Parathyroid adenoma (tissue), 2 donors: ENCODE measurements around the gene NSD1.

Source experiments
- H2AFZ ChIP-seq: fragments of 300-600 bp; sonication (generic); one replicate; pipeline ENCODE4 v1.7.0; 2017; ENCODE audit warnings: antibody characterized with exemption, mild to moderate bottlenecking
- H3K27ac ChIP-seq: fragments of 300-600 bp; sonication (generic); one replicate; pipeline ENCODE4 v1.7.0; 2017
- H3K27me3 ChIP-seq: fragments of 300-600 bp; sonication (generic); one replicate; pipeline ENCODE4 v1.7.0; 2017; ENCODE audit warnings: low read length; ENCODE audit not compliant: control insufficient read depth, insufficient read depth
- H3K36me3 ChIP-seq: fragments of 300-600 bp; sonication (generic); one replicate; pipeline ENCODE4 v1.7.0; 2017; ENCODE audit warnings: low read length; ENCODE audit not compliant: control insufficient read depth, insufficient read depth
- H3K4me1 ChIP-seq: fragments of 300-600 bp; sonication (generic); one replicate; pipeline ENCODE4 v1.7.0; 2017; ENCODE audit warnings: control low read depth
- H3K4me2 ChIP-seq: fragments of 300-600 bp; sonication (generic); one replicate; pipeline ENCODE4 v1.7.0; 2017; ENCODE audit warnings: low read length
- H3K4me3 ChIP-seq: fragments of 300-600 bp; sonication (generic); one replicate; pipeline ENCODE4 v1.7.0; 2017; ENCODE audit warnings: low read depth, low read length
- H3K79me2 ChIP-seq: fragments of 300-600 bp; sonication (generic); one replicate; pipeline ENCODE4 v1.7.0; 2017; ENCODE audit warnings: control low read depth
- H3K9ac ChIP-seq: fragments of 300-600 bp; sonication (generic); one replicate; pipeline ENCODE4 v1.7.0; 2017; ENCODE audit warnings: mild to moderate bottlenecking
- H3K9me3 ChIP-seq: fragments of 300-600 bp; sonication (generic); one replicate; pipeline ENCODE4 v1.7.0; 2017; ENCODE audit warnings: low read length; ENCODE audit not compliant: control insufficient read depth
- CTCF ChIP-seq: fragments of 300-600 bp; sonication (generic); IDR thresholded peaks from one replicate; pipeline ENCODE4 v1.7.0; 2017; ENCODE audit warnings: antibody characterized with exemption, mild to moderate bottlenecking
- donor health status: primary hyperparathyroidism.

Gene NSD1

GRCh38 chr5:177091232-177091631 lies 42.3 kb upstream of the NSD1 start:
- no peaks in the 10 kb centered on the region for H3K4me1 ChIP-seq
- no peak overlapping the region for H3K27ac ChIP-seq

GRCh38 chr5:177092178-177093081 lies 41.1 kb upstream of the NSD1 start:
- no peaks in the 10 kb centered on the region for H3K79me2 ChIP-seq
- H3K36me3 ChIP-seq, result no peaks in the 10 kb centered on the region
- H3K4me3 ChIP-seq, result no peak overlapping the region
- no peaks in the 10 kb centered on the region for H3K27me3 ChIP-seq
- TF ChIP-seq CTCF, result no peak
- H3K9ac ChIP-seq, result no peak overlapping the region
- no peak overlapping the region for H3K4me2 ChIP-seq
- H3K27ac ChIP-seq, result no peak overlapping the region
- H3K9me3 ChIP-seq, result no peaks in the 10 kb centered on the region
- H3K4me1 ChIP-seq, result no peaks in the 10 kb centered on the region
- no peak overlapping the region for H2AFZ ChIP-seq

More at GRCh38 chr5:177091232-177091631, 42.3 kb upstream of the NSD1 start:
- H3K4me3 ChIP-seq, result no peak overlapping the region
- H3K9me3 ChIP-seq, result no peaks in the 10 kb centered on the region
- H3K9ac ChIP-seq, result no peak overlapping the region
- no peak overlapping the region for H3K4me2 ChIP-seq
- no peak for TF ChIP-seq CTCF
- H3K27me3 ChIP-seq, result no peaks in the 10 kb centered on the region
- no peaks in the 10 kb centered on the region for H3K79me2 ChIP-seq
- no peaks in the 10 kb centered on the region for H3K36me3 ChIP-seq
- H2AFZ ChIP-seq, result no peak overlapping the region

DNA sequence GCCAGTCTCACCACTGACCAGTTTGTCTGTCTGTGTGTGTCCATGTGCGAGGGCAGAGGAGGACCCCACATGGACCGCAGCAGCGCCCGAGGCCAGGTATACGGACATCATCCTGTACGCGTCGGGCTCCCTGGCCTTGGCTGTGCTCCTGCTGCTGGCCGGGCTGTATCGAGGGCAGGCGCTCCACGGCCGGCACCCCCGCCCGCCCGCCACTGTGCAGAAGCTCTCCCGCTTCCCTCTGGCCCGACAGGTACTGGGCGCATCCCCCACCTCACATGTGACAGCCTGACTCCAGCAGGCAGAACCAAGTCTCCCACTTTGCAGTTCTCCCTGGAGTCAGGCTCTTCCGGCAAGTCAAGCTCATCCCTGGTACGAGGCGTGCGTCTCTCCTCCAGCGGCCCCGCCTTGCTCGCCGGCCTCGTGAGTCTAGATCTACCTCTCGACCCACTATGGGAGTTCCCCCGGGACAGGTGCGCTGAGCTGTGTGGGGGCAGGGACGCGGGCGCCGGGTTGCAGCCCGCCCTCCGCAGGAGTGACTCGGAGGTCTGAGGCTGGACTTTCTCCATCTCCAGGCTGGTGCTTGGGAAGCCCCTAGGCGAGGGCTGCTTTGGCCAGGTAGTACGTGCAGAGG lies 40.4 kb upstream of the NSD1 start:
- no peak for TF ChIP-seq CTCF
- Histone ChIP-seq H3K79me2 (no peaks in the 10 kb centered on the region), H3K36me3 (no peaks in the 10 kb centered on the region), H3K27me3 (no peaks in the 10 kb centered on the region), H3K27ac (no peak overlapping the region), H3K4me3 (no peak overlapping the region), H2AFZ (no peak overlapping the region), H3K9me3 (no peaks in the 10 kb centered on the region), H3K4me2 (no peak overlapping the region), H3K9ac (no peak overlapping the region), H3K4me1 (no peaks in the 10 kb centered on the region)

DNA sequence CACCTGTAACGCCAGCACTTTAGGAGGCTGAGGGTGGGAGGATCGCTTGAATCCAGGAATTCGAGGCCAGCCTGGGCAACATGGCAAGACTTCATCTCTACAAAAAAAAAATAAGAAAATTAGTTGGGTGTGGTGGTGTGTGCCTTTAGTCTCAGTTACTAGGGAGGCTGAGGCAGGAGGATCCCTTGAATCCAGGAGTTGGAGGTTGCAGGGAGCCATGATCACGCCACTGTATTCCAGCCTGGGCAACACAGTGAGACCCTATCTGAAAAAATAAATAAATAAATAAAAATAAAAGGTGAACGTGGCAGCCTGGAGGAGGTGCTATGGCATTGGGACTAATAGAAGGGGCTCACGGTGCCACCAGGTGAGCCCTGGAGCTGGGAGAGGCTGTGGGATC lies 39.8 kb upstream of the NSD1 start:
- Histone ChIP-seq H3K4me1 (no peaks in the 10 kb centered on the region), H3K9ac (no peak overlapping the region), H3K79me2 (no peaks in the 10 kb centered on the region), H3K27me3 (no peaks in the 10 kb centered on the region), H3K9me3 (no peaks in the 10 kb centered on the region), H3K27ac (no peak overlapping the region), H2AFZ (no peak overlapping the region), H3K36me3 (no peaks in the 10 kb centered on the region), H3K4me2 (no peak overlapping the region), H3K4me3 (no peak overlapping the region)
- no peak for TF ChIP-seq CTCF
